ENCODE measurements around the gene DUS2. TPM values are rescaled to one million over a fixed set of nuclear protein-coding genes. Genes with fewer than 3 reads are reported as not detected.

The DUS2 gene
- total and polyA plus RNA-seq, 2 of the 8 experiments (the other 6 are each of a cell fraction or from before 2014, with no cell fraction given), result 17.2 to 27.0 TPM

DNA sequence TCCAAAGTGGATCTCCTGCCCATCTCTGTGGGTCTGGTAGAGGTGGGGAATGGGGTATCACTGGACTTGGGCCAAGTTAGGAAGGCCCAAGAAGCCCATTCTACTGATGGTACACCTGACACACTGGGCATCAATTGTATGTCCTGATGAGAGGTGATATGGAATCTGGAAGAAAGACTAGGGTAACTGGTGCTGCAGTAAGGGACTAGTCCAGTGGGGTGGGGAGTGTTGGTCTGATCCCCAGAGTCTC, 56.2 kb downstream of the DUS2 start:
- H3K4me3 ChIP-seq (ENCODE audit: extremely low read depth in 1 of 4, insufficient read depth in 2 of 4, low read depth in 3 of 4, low read length in 4 of 4), result no peak overlapping the region
- peaks cover 0 to 11% (median 5%) of the 10 kb centered on the region in 4 experiments; a peak in 6 of 7 replicates for H3K4me1 ChIP-seq (replicated peaks in 1 of 4; ENCODE audit: control insufficient read depth in 3 of 4, insufficient read depth in 4 of 4, low read length in 3 of 4)
- no peak overlapping the region for H3K14ac ChIP-seq (ENCODE audit: insufficient read length)
- no peak overlapping the region for H2BK15ac ChIP-seq (ENCODE audit: low read length)
- no peak overlapping the region for H3K4me2 ChIP-seq (ENCODE audit: insufficient read depth in 1 of 2, low read depth in 2 of 2, low read length in 2 of 2)
- no peak overlapping the region for H4K8ac ChIP-seq (ENCODE audit: extremely low read depth, insufficient read depth, low read length)
- H4K91ac ChIP-seq (replicated peaks; ENCODE audit: insufficient read length, low read length), result no peak overlapping the region
- TF ChIP-seq BACH1 (IDR thresholded peaks at IDR 0.05; ENCODE audit: low read length) (no peak), CHD1 (IDR thresholded peaks at IDR 0.05; ENCODE audit: low read depth, low read length) (no peak), MAFK (IDR thresholded peaks at IDR 0.05; ENCODE audit: low read depth, low read length) (no peak), EZH2 (IDR thresholded peaks at IDR 0.05; ENCODE audit: low read depth, low read length, severe bottlenecking) (no peak)
- H4K5ac ChIP-seq (ENCODE audit: insufficient read length, low read depth, low read length), result no peak overlapping the region
- ChIA-PET CTCF (ENCODE audit: partially characterized antibody) (interaction anchor here (0.5 to 2.3 kb wide), 4 partner anchors 8 to 721 kb away, joined by 3 to 8 read pairs (median 4); no protein-coding TSS in a partner anchor), POLR2A (ENCODE audit: partially characterized antibody) (interaction anchor here (0.7 to 1.3 kb wide), 3 partner anchors 39 to 178 kb away, joined by 3 to 4 read pairs (median 3); partner anchors contain the start of genes DDX28 and DUS2)
- H4K20me1 ChIP-seq (replicated peaks in 1 of 2; ENCODE audit: control insufficient read depth in 1 of 2, insufficient read depth in 2 of 2, low read length in 2 of 2), result peaks cover 0 to 3% of the 10 kb centered on the region in 2 experiments
- no peak overlapping the region for H3K4ac ChIP-seq (replicated peaks; ENCODE audit: insufficient read length, low read depth, low read length)
- no peak for DNase-seq (ENCODE audit: low read depth in 1 of 2, low spot score in 2 of 2)
- H3K9ac ChIP-seq (replicated peaks in 1 of 4; ENCODE audit: extremely low read depth in 1 of 4, low read depth in 3 of 4, low read length in 3 of 4), result no peak overlapping the region; a peak in 1 of 7 replicates
- no peak overlapping the region for H2BK5ac ChIP-seq (ENCODE audit: low read depth, low read length)
- H3K56ac ChIP-seq (replicated peaks; ENCODE audit: insufficient read length, low read depth, low read length), result no peak overlapping the region
- no peak overlapping the region for H2AK5ac ChIP-seq (ENCODE audit: low read depth, low read length)
- H3K27me3 ChIP-seq (replicated peaks in 1 of 4; ENCODE audit: control insufficient read depth in 3 of 4, extremely low read depth in 1 of 4, insufficient read depth in 3 of 4, low read length in 3 of 4), result no peaks in the 10 kb centered on the region
- FAIRE-seq, result no peak
- no peaks in the 10 kb centered on the region for H3K79me2 ChIP-seq (ENCODE audit: control insufficient read depth in 1 of 2, insufficient read depth in 2 of 2, low read length in 2 of 2)
- peaks cover 9 to 22% (median 19%) of the 10 kb centered on the region in 4 experiments; a peak in 6 of 8 replicates for H3K36me3 ChIP-seq (ENCODE audit: control insufficient read depth in 2 of 4, insufficient read depth in 4 of 4, low read length in 3 of 4)
- H3K23me2 ChIP-seq (ENCODE audit: low read depth, low read length), result peaks cover 5% of the 10 kb centered on the region
- H2AFZ ChIP-seq (ENCODE audit: low read length), result no peak overlapping the region
- H3K18ac ChIP-seq (ENCODE audit: extremely low read depth, low read length), result no peak overlapping the region
- no peak overlapping the region for H3K23ac ChIP-seq (ENCODE audit: insufficient read length)
- H2BK20ac ChIP-seq (ENCODE audit: low read length), result no peak overlapping the region
- H3K27ac ChIP-seq (ENCODE audit: low read depth, low read length), result no peak overlapping the region
- H2BK120ac ChIP-seq (replicated peaks; ENCODE audit: low read depth, low read length), result no peak overlapping the region
- H3K9me3 ChIP-seq (ENCODE audit: insufficient read depth in 2 of 2, low read depth in 1 of 2, low read length in 1 of 2), result no peaks in the 10 kb centered on the region
- H3K79me1 ChIP-seq (ENCODE audit: low read depth, low read length), result no peaks in the 10 kb centered on the region
- H2BK12ac ChIP-seq (ENCODE audit: low read depth, low read length), result no peak overlapping the region

Measured in H1 (cell line).